ENCODE measurements around the gene KCND3. TPM values are rescaled to one million over a fixed set of nuclear protein-coding genes. Genes with fewer than 3 reads are reported as not detected.

Gene KCND3
- total RNA-seq, 1 donor from 2014 or later, result 0.81 TPM

DNA sequence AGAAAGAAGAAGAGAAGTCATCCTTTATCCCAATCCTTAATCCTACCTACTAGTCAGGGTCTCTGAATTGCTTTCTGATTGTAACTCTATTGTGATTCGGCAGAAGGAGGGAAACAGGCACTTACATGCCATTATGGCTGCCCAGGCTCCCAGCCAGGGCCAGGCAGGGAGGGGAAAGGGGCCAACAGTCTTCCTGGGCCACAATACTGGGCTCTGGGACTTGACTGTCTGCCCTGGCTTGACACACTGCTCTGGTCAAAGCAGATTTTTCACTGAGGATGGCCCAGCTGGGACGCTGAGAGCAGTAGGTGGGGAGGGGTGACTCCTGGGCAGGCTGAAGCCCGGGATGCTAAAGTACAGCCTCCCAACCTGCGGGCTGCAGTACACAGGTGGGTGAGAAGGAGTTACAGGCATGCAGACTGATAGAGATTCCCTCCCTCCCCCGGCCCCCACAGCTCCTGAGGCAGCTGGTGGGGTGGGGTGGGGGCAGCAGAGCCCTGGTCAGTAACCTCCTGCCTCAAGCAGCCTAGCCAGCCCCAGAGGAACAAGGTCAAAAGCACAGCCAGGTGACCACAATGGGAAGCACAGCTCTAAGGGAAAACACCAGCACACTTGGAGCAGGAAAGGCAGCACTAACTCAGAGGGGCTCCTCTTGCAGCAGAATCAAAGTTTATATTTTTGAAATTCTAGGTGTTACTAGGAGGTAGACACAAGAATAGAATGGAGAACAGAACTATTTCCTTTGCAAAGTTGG is 25.3 kb downstream of the KCND3 start:
- Mint-ChIP-seq H3K27me3 (peaks cover 32% of the 10 kb centered on the region), H3K4me1 (ENCODE audit: low read depth) (peaks cover 2% of the 10 kb centered on the region), H3K27ac (no peak overlapping the region), H3K36me3 (ENCODE audit: insufficient read depth) (no peaks in the 10 kb centered on the region), H3K9me3 (ENCODE audit: low read depth) (no peaks in the 10 kb centered on the region), H3K4me3 (ENCODE audit: low read depth) (no peak overlapping the region)
- TF ChIP-seq CTCF (IDR thresholded peaks at IDR 0.05; ENCODE audit: unreplicated experiment), result no peak
- no peak for DNase-seq (ENCODE audit: low spot score, unreplicated experiment)

DNA sequence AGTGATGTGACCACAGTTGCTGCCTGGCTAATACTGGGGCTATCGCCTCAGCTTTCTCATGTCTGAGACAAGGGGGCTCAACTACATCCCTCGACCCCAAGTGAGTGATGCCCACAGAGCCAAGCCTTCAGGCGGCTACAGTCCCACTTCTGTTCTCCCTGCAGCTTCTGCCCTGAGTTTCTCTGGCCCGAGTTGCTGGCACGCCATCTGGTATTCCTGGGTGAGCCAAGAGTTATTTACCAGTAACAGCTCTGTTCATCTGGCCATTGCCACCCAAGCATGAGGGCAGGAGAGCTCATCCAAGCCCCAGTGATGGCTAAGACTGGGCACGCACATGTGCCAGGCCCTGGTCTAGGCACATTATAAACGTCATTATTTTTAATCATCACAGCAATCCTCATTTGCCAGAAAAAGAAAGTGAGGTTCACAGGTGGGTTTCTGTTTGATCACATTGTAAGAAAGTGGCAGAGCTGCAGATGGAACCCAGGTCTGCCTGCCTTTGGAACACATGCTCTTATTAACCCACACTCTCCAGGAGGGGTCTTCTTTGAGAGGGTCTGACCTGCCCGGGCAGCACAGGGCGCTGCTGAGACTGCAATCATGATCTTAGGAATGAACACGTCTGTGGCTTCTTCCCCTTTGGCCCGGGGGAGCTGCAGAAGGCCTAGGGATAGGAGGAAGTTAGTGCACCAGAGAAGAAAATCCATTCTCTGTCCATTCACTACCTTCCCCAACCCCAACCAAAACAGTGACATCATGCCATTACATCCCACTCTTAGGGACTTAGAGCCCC is 27.5 kb downstream of the KCND3 start:
- Mint-ChIP-seq H3K27ac (no peak overlapping the region), H3K36me3 (ENCODE audit: insufficient read depth) (no peaks in the 10 kb centered on the region), H3K4me3 (ENCODE audit: low read depth) (no peak overlapping the region), H3K4me1 (ENCODE audit: low read depth) (peaks cover 2% of the 10 kb centered on the region), H3K27me3 (peaks cover 17% of the 10 kb centered on the region), H3K9me3 (ENCODE audit: low read depth) (no peaks in the 10 kb centered on the region)
- no peak for DNase-seq (ENCODE audit: low spot score, unreplicated experiment)
- no peak for TF ChIP-seq CTCF (IDR thresholded peaks at IDR 0.05; ENCODE audit: unreplicated experiment)

- H3K4me3 Mint-ChIP-seq (ENCODE audit: low read depth), result no peak overlapping the region
- no peak for DNase-seq (ENCODE audit: low spot score, unreplicated experiment)
- TF ChIP-seq CTCF (IDR thresholded peaks at IDR 0.05; ENCODE audit: unreplicated experiment), result no peak
- peaks cover 2% of the 10 kb centered on the region for H3K4me1 Mint-ChIP-seq (ENCODE audit: low read depth)
- no peaks in the 10 kb centered on the region for H3K36me3 Mint-ChIP-seq (ENCODE audit: insufficient read depth)
- H3K27ac Mint-ChIP-seq, result no peak overlapping the region
- peaks cover 14% of the 10 kb centered on the region for H3K27me3 Mint-ChIP-seq
- H3K9me3 Mint-ChIP-seq (ENCODE audit: low read depth), result no peaks in the 10 kb centered on the region
Observed at GRCh38 chr1:111961016-111961415, 28.5 kb downstream of the KCND3 start.

GRCh38 chr1:111959436-111959835 is 30.0 kb downstream of the KCND3 start:
- no peak for TF ChIP-seq CTCF (IDR thresholded peaks at IDR 0.05; ENCODE audit: unreplicated experiment)
- peaks cover 10% of the 10 kb centered on the region for H3K27me3 Mint-ChIP-seq
- H3K9me3 Mint-ChIP-seq (ENCODE audit: low read depth), result no peaks in the 10 kb centered on the region
- H3K4me1 Mint-ChIP-seq (ENCODE audit: low read depth), result no peaks in the 10 kb centered on the region
- no peak overlapping the region for H3K27ac Mint-ChIP-seq
- DNase-seq (ENCODE audit: low spot score, unreplicated experiment), result no peak
- no peak overlapping the region for H3K4me3 Mint-ChIP-seq (ENCODE audit: low read depth)
- H3K36me3 Mint-ChIP-seq (ENCODE audit: insufficient read depth), result no peaks in the 10 kb centered on the region

- no peaks in the 10 kb centered on the region for H3K4me1 Mint-ChIP-seq (ENCODE audit: low read depth)
- no peak for TF ChIP-seq CTCF (IDR thresholded peaks at IDR 0.05; ENCODE audit: unreplicated experiment)
- no peak overlapping the region for H3K4me3 Mint-ChIP-seq (ENCODE audit: low read depth)
- no peaks in the 10 kb centered on the region for H3K36me3 Mint-ChIP-seq (ENCODE audit: insufficient read depth)
- no peaks in the 10 kb centered on the region for H3K9me3 Mint-ChIP-seq (ENCODE audit: low read depth)
- no peak overlapping the region for H3K27ac Mint-ChIP-seq
- DNase-seq (ENCODE audit: low spot score, unreplicated experiment), result no peak
- H3K27me3 Mint-ChIP-seq, result peaks cover 13% of the 10 kb centered on the region
Observed at GRCh38 chr1:111958851-111959250, 30.6 kb downstream of the KCND3 start.

All from progenitor cell of endocrine pancreas (in vitro differentiated cells).